ENCODE results near the gene ABCA3. TPM values are rescaled to one million over a fixed set of nuclear protein-coding genes. Genes with fewer than 3 reads are reported as not detected.

Gene ABCA3
- total RNA-seq, 1 donor: 1.4 TPM

DNA sequence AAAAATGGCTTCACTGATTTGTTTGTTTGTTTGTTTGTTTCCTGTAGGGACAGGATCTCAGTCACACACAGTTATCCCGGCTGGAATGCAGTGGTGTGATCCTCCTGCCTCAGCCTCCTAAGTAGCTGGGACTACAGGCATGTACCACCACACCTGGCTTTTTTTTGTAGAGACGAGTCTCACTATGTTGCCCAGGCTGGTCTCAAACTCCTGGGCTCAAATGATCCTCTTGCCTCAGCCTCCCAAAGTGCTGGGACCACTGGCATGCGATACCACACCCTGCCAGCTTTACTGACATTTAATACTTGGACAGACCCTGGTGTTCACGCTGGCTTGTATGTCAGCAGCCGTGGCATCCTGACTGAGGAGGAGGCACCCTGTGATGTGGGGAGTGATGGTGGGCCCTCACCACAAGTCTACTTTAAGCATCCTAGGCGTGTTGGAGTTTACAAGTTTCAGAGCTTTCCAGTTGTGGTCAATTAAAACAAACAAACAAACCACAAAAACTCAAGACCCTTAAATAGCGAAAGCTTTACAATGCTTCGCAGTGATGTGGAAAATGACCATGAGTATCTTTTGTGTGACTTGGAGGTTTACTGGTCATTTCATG is 5.1 kb downstream of the ABCA3 start:
- Histone ChIP-seq H3K4me1 (ENCODE audit: insufficient read depth, low read length) (peaks cover 5% of the 10 kb centered on the region), H3K9me3 (ENCODE audit: low read depth, low read length) (no peaks in the 10 kb centered on the region), H3K4me2 (ENCODE audit: insufficient read depth, low read length) (no peak overlapping the region), H2AFZ (ENCODE audit: low read length) (no peak overlapping the region), H3K27me3 (ENCODE audit: insufficient read depth, low read length) (peaks cover 48% of the 10 kb centered on the region), H3K27ac (ENCODE audit: low read depth, low read length) (no peak overlapping the region), H3K79me2 (ENCODE audit: insufficient read depth, low read length) (no peaks in the 10 kb centered on the region), H3K4me3 (ENCODE audit: insufficient read depth, low read length) (no peak overlapping the region), H3K36me3 (ENCODE audit: insufficient read depth, low read length) (no peaks in the 10 kb centered on the region), H4K20me1 (ENCODE audit: insufficient read depth, low read length) (no peaks in the 10 kb centered on the region)
- DNase-seq (ENCODE audit: insufficient read length, low spot score, missing footprints): peak; percentile 64
- TF ChIP-seq, protein P1, sequence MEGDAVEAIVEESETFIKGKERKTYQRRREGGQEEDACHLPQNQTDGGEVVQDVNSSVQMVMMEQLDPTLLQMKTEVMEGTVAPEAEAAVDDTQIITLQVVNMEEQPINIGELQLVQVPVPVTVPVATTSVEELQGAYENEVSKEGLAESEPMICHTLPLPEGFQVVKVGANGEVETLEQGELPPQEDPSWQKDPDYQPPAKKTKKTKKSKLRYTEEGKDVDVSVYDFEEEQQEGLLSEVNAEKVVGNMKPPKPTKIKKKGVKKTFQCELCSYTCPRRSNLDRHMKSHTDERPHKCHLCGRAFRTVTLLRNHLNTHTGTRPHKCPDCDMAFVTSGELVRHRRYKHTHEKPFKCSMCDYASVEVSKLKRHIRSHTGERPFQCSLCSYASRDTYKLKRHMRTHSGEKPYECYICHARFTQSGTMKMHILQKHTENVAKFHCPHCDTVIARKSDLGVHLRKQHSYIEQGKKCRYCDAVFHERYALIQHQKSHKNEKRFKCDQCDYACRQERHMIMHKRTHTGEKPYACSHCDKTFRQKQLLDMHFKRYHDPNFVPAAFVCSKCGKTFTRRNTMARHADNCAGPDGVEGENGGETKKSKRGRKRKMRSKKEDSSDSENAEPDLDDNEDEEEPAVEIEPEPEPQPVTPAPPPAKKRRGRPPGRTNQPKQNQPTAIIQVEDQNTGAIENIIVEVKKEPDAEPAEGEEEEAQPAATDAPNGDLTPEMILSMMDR (IDR thresholded peaks at IDR 0.05; ENCODE audit: extremely low read depth, low read depth, low read length): no peak

- Histone ChIP-seq H3K4me2 (ENCODE audit: insufficient read depth, low read length) (no peak overlapping the region), H3K27ac (ENCODE audit: low read depth, low read length) (no peak overlapping the region), H3K36me3 (ENCODE audit: insufficient read depth, low read length) (no peaks in the 10 kb centered on the region), H3K27me3 (ENCODE audit: insufficient read depth, low read length) (peaks cover 44% of the 10 kb centered on the region), H4K20me1 (ENCODE audit: insufficient read depth, low read length) (no peaks in the 10 kb centered on the region), H3K4me1 (ENCODE audit: insufficient read depth, low read length) (no peaks in the 10 kb centered on the region), H3K79me2 (ENCODE audit: insufficient read depth, low read length) (no peaks in the 10 kb centered on the region), H3K4me3 (ENCODE audit: insufficient read depth, low read length) (no peak overlapping the region), H2AFZ (ENCODE audit: low read length) (no peak overlapping the region), H3K9me3 (ENCODE audit: low read depth, low read length) (no peaks in the 10 kb centered on the region)
- TF ChIP-seq, protein P1 (IDR thresholded peaks at IDR 0.05; ENCODE audit: extremely low read depth, low read depth, low read length): no peak
- DNase-seq (ENCODE audit: insufficient read length, low spot score, missing footprints): peak; percentile 50
These were observed 6.7 kb downstream of the ABCA3 start for GRCh38 chr16:2333772-2334379.

GRCh38 chr16:2333231-2333630 is 7.3 kb downstream of the ABCA3 start:
- Histone ChIP-seq H3K9me3 (ENCODE audit: low read depth, low read length) (no peaks in the 10 kb centered on the region), H3K36me3 (ENCODE audit: insufficient read depth, low read length) (no peaks in the 10 kb centered on the region), H3K27ac (ENCODE audit: low read depth, low read length) (no peak overlapping the region), H2AFZ (ENCODE audit: low read length) (no peak overlapping the region), H3K27me3 (ENCODE audit: insufficient read depth, low read length) (peaks cover 46% of the 10 kb centered on the region), H3K4me3 (ENCODE audit: insufficient read depth, low read length) (no peak overlapping the region), H3K4me1 (ENCODE audit: insufficient read depth, low read length) (no peaks in the 10 kb centered on the region), H3K4me2 (ENCODE audit: insufficient read depth, low read length) (no peak overlapping the region), H3K79me2 (ENCODE audit: insufficient read depth, low read length) (no peaks in the 10 kb centered on the region), H4K20me1 (ENCODE audit: insufficient read depth, low read length) (no peaks in the 10 kb centered on the region)
- peak; percentile 35 for DNase-seq (ENCODE audit: insufficient read length, low spot score, missing footprints)
- TF ChIP-seq, protein P1 (IDR thresholded peaks at IDR 0.05; ENCODE audit: extremely low read depth, low read depth, low read length): no peak

DNA sequence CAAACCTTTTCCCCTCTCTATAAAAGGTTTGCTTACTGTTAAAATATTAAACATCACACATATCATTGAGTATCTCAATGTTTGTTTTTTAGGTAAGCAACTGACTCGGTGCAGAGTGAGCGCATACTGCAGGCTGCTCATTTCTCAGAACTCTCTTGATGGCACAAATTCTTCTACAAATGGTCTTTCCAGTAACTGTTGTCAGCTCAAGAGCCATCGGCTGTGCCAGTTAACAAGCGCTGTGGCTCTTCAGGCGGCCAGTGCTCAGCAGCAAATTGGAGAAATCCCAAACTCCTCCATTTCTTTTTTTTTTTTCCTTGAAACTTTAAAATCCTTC is 8.6 kb downstream of the ABCA3 start:
- Histone ChIP-seq H3K27me3 (ENCODE audit: insufficient read depth, low read length) (peaks cover 46% of the 10 kb centered on the region), H2AFZ (ENCODE audit: low read length) (no peak overlapping the region), H3K79me2 (ENCODE audit: insufficient read depth, low read length) (no peaks in the 10 kb centered on the region), H3K4me2 (ENCODE audit: insufficient read depth, low read length) (no peak overlapping the region), H3K4me3 (ENCODE audit: insufficient read depth, low read length) (no peak overlapping the region), H3K36me3 (ENCODE audit: insufficient read depth, low read length) (no peaks in the 10 kb centered on the region), H3K9me3 (ENCODE audit: low read depth, low read length) (no peaks in the 10 kb centered on the region), H3K4me1 (ENCODE audit: insufficient read depth, low read length) (no peaks in the 10 kb centered on the region), H4K20me1 (ENCODE audit: insufficient read depth, low read length) (no peaks in the 10 kb centered on the region), H3K27ac (ENCODE audit: low read depth, low read length) (no peak overlapping the region)
- TF ChIP-seq, protein P1 (IDR thresholded peaks at IDR 0.05; ENCODE audit: extremely low read depth, low read depth, low read length): no peak
- DNase-seq (ENCODE audit: insufficient read length, low spot score, missing footprints): peak; percentile 13
